T-helper 22 cell (primary cell): ENCODE measurements around the gene TACR3.
"Not testable (repeated sequence)": the region's sequence is repeated elsewhere in the genome, so short reads cannot be mapped to it uniquely, and the experiment has no call there.

Source experiments
- DNase-seq: peaks from one replicate; pipeline ENCODE4 v3.0.0-alpha.2; 2020; ENCODE audit warnings: low read depth

TACR3 gene, protein sequence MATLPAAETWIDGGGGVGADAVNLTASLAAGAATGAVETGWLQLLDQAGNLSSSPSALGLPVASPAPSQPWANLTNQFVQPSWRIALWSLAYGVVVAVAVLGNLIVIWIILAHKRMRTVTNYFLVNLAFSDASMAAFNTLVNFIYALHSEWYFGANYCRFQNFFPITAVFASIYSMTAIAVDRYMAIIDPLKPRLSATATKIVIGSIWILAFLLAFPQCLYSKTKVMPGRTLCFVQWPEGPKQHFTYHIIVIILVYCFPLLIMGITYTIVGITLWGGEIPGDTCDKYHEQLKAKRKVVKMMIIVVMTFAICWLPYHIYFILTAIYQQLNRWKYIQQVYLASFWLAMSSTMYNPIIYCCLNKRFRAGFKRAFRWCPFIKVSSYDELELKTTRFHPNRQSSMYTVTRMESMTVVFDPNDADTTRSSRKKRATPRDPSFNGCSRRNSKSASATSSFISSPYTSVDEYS

DNA sequence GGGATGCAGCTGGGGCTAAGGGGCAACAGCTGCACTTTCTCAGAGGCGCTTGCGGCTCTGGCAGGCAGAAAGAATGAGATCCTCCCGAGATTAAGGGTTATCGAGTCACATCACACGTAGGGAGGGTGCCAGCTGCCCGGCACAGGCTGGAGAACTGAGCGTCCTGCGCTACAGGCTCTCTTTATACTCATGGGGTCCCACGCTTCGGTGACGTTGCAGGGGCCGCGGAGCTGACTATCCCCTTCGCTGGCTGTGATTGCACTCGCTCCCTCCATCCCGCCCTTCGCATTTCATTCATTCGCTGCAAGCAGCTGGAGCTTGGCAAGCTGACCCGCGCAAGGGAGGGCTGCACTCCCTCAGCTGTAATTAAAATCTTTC, at the start of gene TACR3:
Gene TACR3, minus strand, starts transcription at position 156 of the 378 bp plus-strand sequence. CDS start 310 bp downstream, outside the sequence.
- DNase-seq = no peak

DNA sequence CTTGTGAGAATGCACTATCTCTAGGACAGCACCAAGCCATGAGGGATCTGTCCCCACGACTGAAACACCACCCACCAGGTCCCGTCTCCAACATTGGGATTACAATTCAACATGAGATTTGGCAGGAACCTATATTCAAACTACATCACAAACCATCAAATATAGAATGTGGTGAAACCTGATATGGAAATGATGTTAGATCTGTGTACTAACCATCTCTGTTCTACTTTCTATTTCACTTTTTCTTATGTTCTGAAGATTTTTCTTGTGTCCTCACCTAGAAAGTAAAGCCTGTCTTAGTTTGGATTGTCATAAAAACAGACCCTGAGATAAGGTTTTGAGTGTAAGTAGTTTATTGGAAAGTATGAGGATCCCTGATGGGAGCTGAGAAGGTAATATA, 37.8 kb upstream of the TACR3 start:
- no peak for DNase-seq

DNA sequence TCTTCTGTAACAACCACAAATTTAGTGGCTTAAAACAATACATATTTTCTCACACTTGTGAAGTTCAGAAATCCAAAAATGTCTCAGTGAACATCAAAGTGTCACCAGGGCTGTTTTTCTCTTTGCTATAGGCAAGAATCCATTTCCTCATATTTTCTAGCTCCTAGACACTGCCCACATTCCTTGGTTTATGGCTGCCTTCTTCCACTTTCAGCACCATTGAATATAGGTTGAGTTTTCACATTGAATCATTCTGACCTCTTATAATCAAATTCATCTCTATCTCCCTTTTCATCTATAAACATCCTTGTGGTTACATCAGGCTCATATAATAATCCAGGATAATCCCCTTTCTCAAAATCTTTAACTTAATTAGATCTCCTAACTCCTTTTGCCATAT, 37.0 kb upstream of the TACR3 start:
- DNase-seq = no peak

DNA sequence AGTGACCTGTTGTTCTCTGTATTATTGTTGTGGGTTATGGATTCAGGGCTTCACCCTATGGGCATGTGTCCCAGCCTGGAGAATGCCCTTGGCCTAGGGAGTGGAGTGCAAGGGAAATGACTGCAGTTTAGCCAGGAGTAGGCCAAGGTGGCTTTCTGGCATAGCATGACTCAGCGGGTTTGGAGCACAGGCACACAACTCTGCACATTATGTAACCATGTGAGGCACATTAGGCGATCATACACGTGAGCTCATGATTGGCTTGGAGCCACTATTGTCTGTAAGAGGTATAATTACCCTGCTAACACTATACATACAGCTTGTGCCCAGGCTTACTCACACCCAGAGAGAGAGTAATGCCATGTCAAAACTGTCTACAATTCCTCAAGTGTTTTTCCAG, 35.1 kb upstream of the TACR3 start:
- no peak for DNase-seq

DNA sequence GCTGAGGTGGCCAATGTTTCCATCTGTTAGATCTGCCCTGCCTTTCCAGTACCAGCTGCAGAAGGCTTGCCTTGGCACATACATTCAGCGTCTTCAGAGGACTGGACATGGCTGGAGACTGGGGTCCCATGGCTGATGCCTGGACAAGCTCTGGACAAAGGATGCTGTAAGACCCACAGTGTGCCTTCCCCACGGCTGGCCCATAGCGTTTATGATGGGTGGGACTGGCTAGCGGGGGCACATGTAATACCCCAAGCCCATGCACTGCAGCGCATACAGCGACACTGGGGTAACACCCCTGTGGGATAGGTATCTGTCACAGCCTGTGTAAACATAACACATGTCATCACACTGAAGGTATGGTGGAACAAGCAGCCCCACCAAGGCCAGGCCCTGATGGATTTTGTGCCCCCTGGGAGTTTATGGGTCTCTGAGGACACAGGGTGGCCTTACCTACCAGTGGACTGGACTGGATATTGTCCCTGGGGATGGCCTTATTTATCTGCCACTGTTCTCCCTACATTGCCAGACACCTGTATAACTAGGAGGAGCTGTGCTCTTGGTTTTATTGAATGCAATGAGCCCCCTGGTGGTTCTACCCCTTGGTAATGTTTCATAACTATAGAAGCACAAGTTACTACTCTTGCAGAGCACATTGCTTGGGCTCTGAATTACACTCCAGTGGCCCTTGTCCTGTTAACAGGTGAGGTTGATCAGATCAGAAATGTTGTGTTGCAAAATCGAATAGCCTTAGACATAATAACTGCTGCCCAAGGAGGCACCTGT, 34.3 kb upstream of the TACR3 start:
- DNase-seq = no peak

DNA sequence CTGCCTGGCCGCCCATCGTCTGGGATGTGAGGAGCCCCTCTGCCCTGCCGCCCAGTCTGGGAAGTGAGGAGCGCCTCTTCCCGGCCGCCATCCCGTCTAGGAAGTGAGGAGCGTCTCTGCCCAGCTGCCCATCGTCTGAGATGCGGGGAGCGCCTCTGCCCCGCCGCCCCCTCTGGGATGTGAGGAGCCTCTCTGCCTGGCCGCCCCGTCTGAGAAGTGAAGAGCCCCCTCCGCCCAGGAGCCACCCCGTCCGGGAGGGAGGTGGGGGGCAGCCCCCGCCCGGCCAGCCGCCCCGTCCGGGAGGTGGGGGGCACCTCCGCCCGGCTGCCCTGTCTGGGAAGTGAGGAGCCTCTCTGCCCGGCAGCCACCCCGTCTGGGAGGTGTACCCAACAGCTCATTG, 3.4 kb upstream of the TACR3 start:
- not testable (repeated sequence) for DNase-seq

DNA sequence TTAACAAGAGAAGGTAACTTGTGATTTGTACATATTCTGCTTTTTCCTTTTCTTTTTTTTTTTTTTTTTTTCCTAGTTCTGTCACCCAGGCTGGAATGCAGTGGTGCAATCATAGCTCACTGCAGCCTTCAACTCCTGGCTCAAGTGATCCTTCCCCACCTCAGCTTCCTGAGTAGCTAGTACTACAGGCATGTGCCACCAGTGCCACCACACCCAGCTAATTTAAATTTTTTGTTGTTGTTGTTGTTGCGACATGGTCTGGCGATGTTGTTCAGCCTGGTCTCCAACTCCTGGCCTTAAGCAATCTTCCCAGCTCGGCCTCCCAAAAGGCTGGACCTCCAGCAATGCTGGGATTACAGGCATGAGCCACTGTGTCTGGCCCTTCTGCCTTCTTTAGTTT, 1.5 kb upstream of the TACR3 start:
- DNase-seq = no peak

DNA sequence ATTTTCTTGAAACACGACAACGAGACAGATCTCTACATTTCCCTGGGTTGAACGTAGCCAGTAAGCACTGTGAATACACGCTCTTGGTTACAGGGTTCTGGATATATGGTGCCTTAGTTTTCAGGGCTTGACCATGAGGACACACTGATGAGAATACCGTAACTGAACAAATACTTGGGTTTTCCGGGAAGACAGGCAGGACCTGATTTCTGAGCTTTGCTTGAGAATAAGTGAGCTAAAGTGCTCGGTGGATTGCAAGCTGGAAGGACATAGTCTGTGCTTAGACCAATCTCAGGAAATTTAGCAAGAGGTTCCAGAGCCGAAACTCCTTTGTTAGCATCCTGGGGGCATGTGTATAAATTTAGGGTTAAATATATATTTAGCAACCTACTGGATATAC, 876 bp upstream of the TACR3 start:
- DNase-seq = no peak

DNA sequence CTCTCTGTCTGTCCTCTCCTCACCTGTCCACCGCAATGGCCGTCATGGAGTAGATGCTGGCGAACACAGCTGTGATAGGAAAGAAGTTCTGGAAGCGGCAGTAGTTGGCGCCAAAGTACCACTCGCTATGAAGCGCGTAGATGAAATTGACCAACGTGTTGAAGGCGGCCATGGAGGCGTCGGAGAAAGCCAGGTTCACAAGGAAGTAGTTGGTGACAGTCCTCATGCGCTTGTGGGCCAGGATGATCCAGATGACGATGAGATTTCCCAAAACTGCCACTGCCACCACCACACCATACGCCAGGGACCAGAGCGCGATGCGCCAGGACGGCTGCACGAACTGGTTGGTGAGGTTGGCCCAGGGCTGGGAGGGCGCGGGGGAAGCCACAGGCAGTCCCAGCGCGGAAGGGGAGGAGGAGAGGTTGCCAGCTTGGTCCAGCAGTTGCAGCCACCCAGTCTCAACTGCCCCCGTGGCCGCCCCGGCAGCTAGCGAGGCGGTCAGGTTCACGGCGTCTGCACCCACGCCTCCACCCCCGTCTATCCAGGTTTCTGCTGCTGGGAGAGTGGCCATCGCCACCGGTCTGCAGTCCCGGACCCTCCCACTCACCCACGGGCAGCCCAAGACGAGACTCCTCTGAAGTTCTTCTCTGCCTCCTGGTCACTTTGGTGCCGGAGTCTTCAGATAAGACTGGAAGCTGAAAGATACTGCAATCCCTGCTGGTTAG, 518 bp downstream of the TACR3 start:
- DNase-seq = no peak

DNA sequence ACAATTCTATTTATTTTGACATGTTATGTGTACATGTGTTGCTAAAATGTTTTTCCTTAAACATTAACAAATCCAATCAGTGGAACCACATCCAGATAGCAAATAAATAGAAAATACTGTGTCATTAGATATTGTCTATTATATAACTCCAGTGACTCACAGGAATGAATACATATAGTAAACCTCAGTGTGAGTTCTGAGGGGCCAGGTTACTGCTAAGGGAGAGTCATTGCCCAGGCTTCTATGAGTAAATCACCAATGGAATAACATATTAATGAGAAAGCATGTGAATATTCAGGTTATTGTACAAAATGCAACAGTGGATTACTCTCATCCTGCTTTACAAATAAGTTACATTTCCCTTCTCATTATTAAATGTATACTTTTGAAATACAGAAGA, 27.2 kb downstream of the TACR3 start:
- DNase-seq = no peak

DNA sequence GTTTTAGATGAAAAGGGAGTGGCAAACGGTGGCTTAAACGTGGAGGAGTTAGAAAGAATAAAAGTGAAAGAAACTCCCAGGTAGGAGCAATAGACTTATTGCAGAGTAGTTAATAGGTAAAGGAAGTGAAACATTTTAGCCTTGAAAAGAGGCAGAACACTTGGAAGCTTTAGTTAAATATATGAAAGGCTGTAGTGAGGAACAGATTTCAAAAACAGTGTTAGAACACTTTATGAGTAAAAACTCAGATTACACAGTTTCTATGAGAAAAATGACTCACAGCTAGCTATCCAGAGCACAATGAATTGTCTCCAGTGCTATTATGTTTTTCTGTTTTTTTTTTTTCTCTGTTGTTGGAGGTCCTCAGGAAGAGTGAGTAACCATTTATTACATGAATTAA, 45.8 kb downstream of the TACR3 start:
- no peak for DNase-seq

DNA sequence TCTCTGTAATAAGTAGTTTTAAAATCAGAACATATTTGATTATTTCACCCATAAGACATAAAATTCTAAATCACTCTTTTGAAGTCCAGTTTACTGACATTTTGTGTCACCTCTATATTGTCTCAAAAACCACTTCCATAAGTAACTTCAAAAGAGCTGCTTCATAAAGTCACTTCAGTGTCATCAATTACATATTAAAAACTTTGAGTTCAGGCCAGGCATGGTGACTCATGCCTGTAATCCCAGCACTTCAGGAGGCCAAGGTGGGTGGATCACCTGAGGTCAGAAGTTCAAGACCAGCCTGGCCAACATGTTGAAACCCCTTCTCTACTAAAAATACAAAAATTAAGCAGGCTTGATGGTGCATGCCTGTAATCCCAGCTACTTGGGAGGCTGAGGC, 53.0 kb downstream of the TACR3 start:
- DNase-seq = not testable (repeated sequence)

DNA sequence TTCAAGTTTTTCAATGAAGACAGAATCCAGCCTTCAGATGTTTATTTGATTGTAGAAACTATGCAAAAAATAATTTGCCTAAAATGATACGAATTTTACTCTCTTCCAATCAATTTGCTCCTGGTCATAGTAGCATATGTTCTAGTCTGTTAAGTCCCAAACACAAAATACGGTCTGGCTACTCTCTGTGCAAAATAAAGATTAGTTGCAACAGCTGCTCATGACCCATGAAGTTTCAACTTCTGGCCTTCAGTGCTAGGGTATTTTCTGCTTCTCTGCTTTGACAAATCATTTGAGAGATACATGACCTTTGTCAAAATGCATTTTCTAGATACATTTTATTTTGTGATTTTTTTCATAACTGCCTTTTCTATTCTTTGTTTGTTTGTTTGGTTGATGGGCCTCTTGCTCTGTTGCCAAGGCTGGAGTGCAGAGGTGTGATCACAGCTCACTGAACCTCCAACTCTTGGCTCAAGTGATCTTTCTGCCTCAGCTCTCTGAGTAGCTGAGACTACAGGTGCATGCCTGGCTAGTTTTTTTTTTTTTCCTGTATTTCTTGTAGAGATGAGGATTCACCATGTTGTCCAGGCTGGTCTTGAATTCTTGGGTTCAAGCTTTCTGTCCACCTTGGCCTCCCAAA, 55.2 kb downstream of the TACR3 start:
- no peak for DNase-seq

DNA sequence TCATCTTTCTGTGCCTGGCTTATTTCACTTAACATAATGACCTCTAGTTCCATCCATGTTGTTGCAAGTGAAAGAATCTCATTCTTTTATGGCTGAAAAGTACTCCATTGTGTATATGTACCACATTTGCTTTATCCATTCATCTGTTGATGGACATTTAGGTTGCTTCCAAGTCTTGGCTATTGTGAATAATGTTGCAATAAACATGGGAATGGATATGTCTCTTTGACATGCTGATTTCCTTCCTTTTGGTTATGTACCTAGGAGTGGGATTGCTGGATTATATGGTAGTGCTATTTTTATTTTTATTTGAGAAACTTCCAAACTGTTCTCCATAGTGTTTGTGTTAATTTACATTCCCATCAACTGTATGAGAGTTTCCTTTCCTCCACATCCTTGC, 71.2 kb downstream of the TACR3 start:
- no peak for DNase-seq

DNA sequence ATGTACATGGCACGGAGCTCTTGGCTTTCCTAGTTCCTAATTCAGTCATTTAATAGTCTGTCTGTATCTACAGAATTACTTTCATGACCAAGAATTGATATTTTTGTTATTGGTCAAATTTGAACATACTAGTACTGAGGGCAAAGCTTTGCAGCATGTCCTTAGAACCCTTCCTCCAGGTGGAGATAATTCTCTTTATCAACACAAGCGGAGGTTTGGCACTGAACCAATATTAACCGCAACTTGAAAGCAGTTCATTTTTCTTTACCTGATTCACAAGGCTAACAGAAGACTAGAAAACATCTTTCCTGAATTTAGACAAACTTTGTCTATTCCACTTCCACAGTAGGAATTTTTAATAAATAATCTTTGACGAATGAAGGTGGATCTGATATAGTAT, 73.8 kb downstream of the TACR3 start:
- DNase-seq = no peak

DNA sequence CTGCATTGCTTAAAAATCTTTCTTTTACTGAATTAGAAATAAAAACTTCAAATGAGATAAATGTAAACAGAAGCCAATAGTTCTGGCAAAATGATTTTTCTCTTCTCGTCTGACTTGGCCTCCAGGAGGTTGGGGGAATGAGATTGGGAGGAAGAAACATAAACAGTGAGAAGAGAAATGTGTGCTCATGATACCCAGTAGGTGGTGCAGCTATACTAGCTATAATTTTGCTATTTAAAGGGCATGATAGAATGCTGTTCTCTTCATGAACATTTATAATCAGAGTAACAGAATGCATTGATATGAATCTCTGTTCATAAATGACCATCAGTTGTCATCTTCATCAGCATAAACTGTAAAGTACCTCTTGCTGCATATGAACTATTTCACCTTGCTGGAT, 85.5 kb downstream of the TACR3 start:
- no peak for DNase-seq

DNA sequence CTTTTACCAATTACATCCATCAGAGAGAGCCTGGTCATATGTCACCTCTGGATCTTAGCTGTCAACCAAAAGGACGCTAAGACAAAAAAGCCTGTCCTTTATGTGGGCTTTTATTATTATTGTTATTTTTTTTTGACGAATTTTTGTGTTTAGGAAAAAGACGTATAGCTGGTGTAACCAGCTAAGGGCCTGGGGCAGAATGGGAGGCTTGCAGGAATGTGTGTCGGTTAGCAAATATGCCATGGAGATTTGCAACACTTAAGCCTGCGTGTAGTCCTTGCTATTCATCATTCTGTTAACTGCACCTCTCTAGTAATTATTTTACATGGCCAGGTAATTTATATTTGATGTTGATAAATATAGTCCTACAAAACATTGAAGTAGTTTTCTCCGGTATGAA, 93.5 kb downstream of the TACR3 start:
- no peak for DNase-seq

DNA sequence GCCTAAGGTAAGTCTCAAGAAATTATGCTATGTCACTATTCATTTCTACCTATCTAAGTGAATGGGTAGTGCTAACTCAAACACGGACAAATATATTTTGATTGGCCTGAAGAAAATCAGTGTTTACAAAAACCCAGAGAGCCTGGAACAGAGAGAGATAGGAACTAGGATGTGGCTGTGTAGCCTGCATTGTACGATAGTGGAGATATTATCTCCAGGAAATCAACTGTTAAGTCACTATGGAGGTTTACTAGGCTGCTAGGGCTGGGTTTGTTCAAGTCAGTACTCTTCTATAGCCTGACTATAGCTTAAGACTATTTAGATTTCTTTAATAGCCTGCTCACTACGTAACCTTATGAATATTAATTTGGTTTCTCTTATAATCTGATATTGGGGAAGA, 127.9 kb downstream of the TACR3 start:
- DNase-seq = no peak

DNA sequence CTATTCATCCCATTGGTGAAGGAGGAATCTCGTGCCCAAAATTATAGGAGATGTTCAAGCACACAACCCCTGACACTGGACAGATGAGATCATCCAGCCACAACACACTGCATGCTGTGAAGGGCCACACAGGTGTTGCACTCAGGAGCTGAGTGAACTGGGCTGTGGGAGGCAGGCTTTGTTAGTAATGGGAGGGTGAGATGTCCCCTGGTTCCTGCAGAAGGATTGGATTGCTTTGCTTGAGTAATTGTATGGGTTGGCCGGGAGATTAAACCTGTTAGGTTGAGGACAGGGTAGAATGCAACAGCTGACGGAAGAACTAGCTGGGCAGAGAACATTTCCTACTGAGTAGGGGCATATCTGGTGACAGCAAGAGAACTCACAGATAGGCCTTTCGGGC, 152.2 kb downstream of the TACR3 start:
- DNase-seq = no peak

DNA sequence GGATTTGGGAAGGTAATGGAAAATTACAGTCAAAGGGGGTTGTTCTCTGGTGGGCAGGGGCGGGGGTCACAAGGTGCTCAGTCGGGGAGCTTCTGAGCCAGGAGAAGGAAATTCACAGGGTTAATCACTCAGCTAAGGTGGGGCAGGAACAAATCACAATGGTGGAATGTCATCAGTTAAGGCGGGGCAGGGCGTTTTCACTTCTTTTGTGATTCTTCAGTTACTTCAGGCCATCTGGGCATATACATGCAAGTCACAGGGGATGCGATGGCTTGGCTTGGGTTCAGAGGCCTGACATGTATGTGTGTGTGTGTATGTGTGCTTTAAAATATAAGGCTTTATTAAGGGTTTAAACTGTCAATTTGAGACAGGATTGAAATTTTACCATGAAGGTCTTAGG, 160.6 kb downstream of the TACR3 start:
- DNase-seq = not testable (repeated sequence)
